GM23338 (cell line): Measurements from ENCODE around the gene SERTAD3. TPM values are rescaled to one million over a fixed set of nuclear protein-coding genes. Genes with fewer than 3 reads are reported as not detected.

ENCODE experiments used
- ATAC-seq: fragments of 200-7000 bp; cut with Tn5 transposase; 3 replicates; pipeline ENCODE4 v1.9.1; 2020
- DNase-seq: peaks from one replicate; pipeline ENCODE4 v3.0.0-alpha.2; 2015; ENCODE audit warnings: low spot score
- H2AFZ ChIP-seq: fragments of 200-600 bp; sonication (generic); 2 replicates; pipeline ENCODE4 v1.8.0; 2016; ENCODE audit warnings: antibody characterized with exemption, mild to moderate bottlenecking, moderate library complexity
- H3F3A ChIP-seq: fragments of 200-600 bp; sonication (generic); replicated peaks from 2 replicates; pipeline ENCODE4 v1.8.0; 2017; ENCODE audit warnings: antibody characterized with exemption, mixed run types, low read depth
- H3K27ac ChIP-seq: fragments of 200-600 bp; sonication (generic); 2 replicates; pipeline ENCODE4 v1.6.1; 2016; ENCODE audit warnings: low read depth
- H3K27me3 ChIP-seq: fragments of 200-600 bp; sonication (generic); 2 replicates; pipeline ENCODE4 v1.8.0; 2016; ENCODE audit warnings: mild to moderate bottlenecking, mixed run types, moderate library complexity; ENCODE audit not compliant: insufficient read depth
- H3K36me3 ChIP-seq: fragments of 200-600 bp; sonication (generic); 2 replicates; pipeline ENCODE4 v1.8.0; 2016; ENCODE audit warnings: mild to moderate bottlenecking; ENCODE audit not compliant: insufficient read depth
- H3K4me1 ChIP-seq: fragments of 200-600 bp; sonication (generic); 2 replicates; pipeline ENCODE4 v1.8.0; 2016; ENCODE audit warnings: mild to moderate bottlenecking, moderate library complexity; ENCODE audit not compliant: insufficient read depth
- H3K4me2 ChIP-seq: fragments of 200-600 bp; sonication (generic); 2 replicates; pipeline ENCODE4 v1.7.1; 2017; ENCODE audit warnings: mixed run types
- H3K4me3 ChIP-seq: fragments of 200-600 bp; sonication (generic); 2 replicates; pipeline ENCODE4 v1.6.1; 2016; ENCODE audit warnings: mixed run types
- H3K79me2 ChIP-seq: fragments of 200-600 bp; sonication (generic); replicated peaks from 2 replicates; pipeline ENCODE4 v1.8.0; 2017; ENCODE audit warnings: mild to moderate bottlenecking; ENCODE audit not compliant: insufficient read depth
- H3K9me2 ChIP-seq: fragments of 200-600 bp; sonication (generic); 2 replicates; pipeline ENCODE4 v1.8.0; 2017; ENCODE audit not compliant: insufficient read depth
- H4K20me1 ChIP-seq: fragments of 200-600 bp; sonication (generic); replicated peaks from 2 replicates; pipeline ENCODE4 v1.8.0; 2017; ENCODE audit warnings: mild to moderate bottlenecking; ENCODE audit not compliant: insufficient read depth
- H3K27ac Mint-ChIP-seq: 2 replicates; pipeline ENCODE4 v1.8.0; 2020; ENCODE audit warnings: inconsistent platforms, mild to moderate bottlenecking, moderate library complexity, mixed read lengths
- H3K27me3 Mint-ChIP-seq: 3 replicates; pipeline ENCODE4 v1.8.0; 2022; ENCODE audit warnings: low read depth, mild to moderate bottlenecking, moderate library complexity, mixed read lengths, inconsistent platforms; ENCODE audit not compliant: insufficient read depth, poor library complexity
- H3K36me3 Mint-ChIP-seq: 3 replicates; pipeline ENCODE4 v1.8.0; 2021; ENCODE audit warnings: low read depth, mild to moderate bottlenecking, inconsistent platforms, moderate library complexity, mixed read lengths
- H3K4me1 Mint-ChIP-seq: 3 replicates; pipeline ENCODE4 v1.8.0; 2020; ENCODE audit warnings: mild to moderate bottlenecking, inconsistent platforms, mixed read lengths
- H3K4me3 Mint-ChIP-seq: 3 replicates; pipeline ENCODE4 v1.8.0; 2021; ENCODE audit warnings: moderate library complexity, mild to moderate bottlenecking, inconsistent platforms, mixed read lengths
- H3K9me3 Mint-ChIP-seq: 3 replicates; pipeline ENCODE4 v1.8.0; 2020; ENCODE audit warnings: moderate library complexity, mild to moderate bottlenecking, inconsistent platforms, mixed read lengths
- CREB1 ChIP-seq: fragments of 250-450 bp; sonication (Bioruptor Pico); IDR thresholded peaks from 2 replicates; pipeline ENCODE4 v1.5.0; 2020; ENCODE audit warnings: low read depth, mild to moderate bottlenecking, moderate library complexity
- CTCF ChIP-seq, 2 experiments: fragments of 200-600 bp in 1 of 2; sonication (generic) in 1 of 2; conservative IDR thresholded peaks; 2 replicates each; pipeline versions ENCODE4 v1.5.1 to v1.6.1; 2016 to 2017; ENCODE audit warnings: antibody characterized with exemption in 2 of 2, low read depth in 2 of 2, mild to moderate bottlenecking in 2 of 2, moderate library complexity in 1 of 2
- EZH2 ChIP-seq: fragments of 200-600 bp; sonication (generic); IDR thresholded peaks from one replicate; pipeline ENCODE4 v1.8.0; 2017; ENCODE audit warnings: antibody characterized with exemption, mild to moderate bottlenecking, low read depth; ENCODE audit not compliant: unreplicated experiment
- EZH2phosphoT487 ChIP-seq: fragments of 200-600 bp; sonication (generic); IDR thresholded peaks from one replicate; pipeline ENCODE4 v1.8.1; 2018; ENCODE audit warnings: antibody characterized with exemption; ENCODE audit not compliant: unreplicated experiment
- JUNB ChIP-seq: IDR thresholded peaks from one replicate; pipeline ENCODE4 v1.6.1; 2016; ENCODE audit warnings: antibody characterized with exemption; ENCODE audit not compliant: unreplicated experiment
- NANOG ChIP-seq: IDR thresholded peaks from 2 replicates; pipeline ENCODE4 v1.6.1; 2016; ENCODE audit warnings: antibody characterized with exemption, borderline replicate concordance
- POLR2AphosphoS5 ChIP-seq: IDR thresholded peaks from 2 replicates; pipeline ENCODE4 v1.6.1; 2016; ENCODE audit warnings: antibody characterized with exemption, low read depth
- STAT1 ChIP-seq: IDR thresholded peaks from one replicate; pipeline ENCODE4 v1.6.1; 2016; ENCODE audit warnings: antibody characterized with exemption; ENCODE audit not compliant: unreplicated experiment
- ZNF114 ChIP-seq: fragments of 250-450 bp; sonication (Bioruptor Pico); IDR thresholded peaks from 2 replicates; pipeline ENCODE4 v1.5.0; 2020; ENCODE audit warnings: mild to moderate bottlenecking, moderate library complexity
- ZNF331 ChIP-seq: fragments of 250-450 bp; sonication (Bioruptor Pico); IDR thresholded peaks from 2 replicates; pipeline ENCODE4 v1.5.0; 2020; ENCODE audit warnings: low read depth, mild to moderate bottlenecking, moderate library complexity
- polyA plus RNA-seq: library from polyadenylated mRNA; unstranded; fragments of >200 nt; fragmentation: Nextera tagmentation; extraction: Ambion mirVana; gene quantifications from 2 replicates; pipeline ENCODE4 v1.2.1, GENCODE V29; 2016
- total RNA-seq: library from RNA; depleted of rRNA; stranded (reverse); fragments of >200 nt; shearing (Covaris generic); gene quantifications from 2 replicates; pipeline ENCODE4 v1.2.3, GENCODE V29; 2014
- TF ChIP-seq, protein P1 (sequence below): IDR thresholded peaks from 2 replicates; pipeline ENCODE4 v1.6.1; 2016; ENCODE audit warnings: antibody characterized with exemption
- TF ChIP-seq, protein P2 (sequence below): IDR thresholded peaks from one replicate; pipeline ENCODE4 v1.6.1; 2018; ENCODE audit warnings: antibody characterized with exemption; ENCODE audit not compliant: unreplicated experiment

Gene SERTAD3
- total and polyA plus RNA-seq, 2 experiments from 2014 or later = 15.4 to 24.1 TPM

GRCh38 chr19:40424637-40425449, 19.3 kb downstream of the SERTAD3 start (continued):
- TF ChIP-seq, protein P1, sequence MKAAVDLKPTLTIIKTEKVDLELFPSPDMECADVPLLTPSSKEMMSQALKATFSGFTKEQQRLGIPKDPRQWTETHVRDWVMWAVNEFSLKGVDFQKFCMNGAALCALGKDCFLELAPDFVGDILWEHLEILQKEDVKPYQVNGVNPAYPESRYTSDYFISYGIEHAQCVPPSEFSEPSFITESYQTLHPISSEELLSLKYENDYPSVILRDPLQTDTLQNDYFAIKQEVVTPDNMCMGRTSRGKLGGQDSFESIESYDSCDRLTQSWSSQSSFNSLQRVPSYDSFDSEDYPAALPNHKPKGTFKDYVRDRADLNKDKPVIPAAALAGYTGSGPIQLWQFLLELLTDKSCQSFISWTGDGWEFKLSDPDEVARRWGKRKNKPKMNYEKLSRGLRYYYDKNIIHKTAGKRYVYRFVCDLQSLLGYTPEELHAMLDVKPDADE = peak; percentile 22; the same call in 1 of the 2 replicates
- TF ChIP-seq STAT1 (no peak), POLR2AphosphoS5 (peak; percentile 37), EZH2phosphoT487 (no peak), ZNF331 (CRISPR knock-in tag) (no peak), CREB1 (CRISPR knock-in tag) (no peak), EZH2 (no peak), CTCF (conservative IDR thresholded peaks at IDR 0.05; ENCODE audit: low read depth in 2 of 2) (peak in 1 of 2 experiments; percentile 62; a peak in 1 of 4 replicates), JUNB (no peak), ZNF114 (CRISPR knock-in tag) (no peak), NANOG (no peak)
- TF ChIP-seq, protein P2, sequence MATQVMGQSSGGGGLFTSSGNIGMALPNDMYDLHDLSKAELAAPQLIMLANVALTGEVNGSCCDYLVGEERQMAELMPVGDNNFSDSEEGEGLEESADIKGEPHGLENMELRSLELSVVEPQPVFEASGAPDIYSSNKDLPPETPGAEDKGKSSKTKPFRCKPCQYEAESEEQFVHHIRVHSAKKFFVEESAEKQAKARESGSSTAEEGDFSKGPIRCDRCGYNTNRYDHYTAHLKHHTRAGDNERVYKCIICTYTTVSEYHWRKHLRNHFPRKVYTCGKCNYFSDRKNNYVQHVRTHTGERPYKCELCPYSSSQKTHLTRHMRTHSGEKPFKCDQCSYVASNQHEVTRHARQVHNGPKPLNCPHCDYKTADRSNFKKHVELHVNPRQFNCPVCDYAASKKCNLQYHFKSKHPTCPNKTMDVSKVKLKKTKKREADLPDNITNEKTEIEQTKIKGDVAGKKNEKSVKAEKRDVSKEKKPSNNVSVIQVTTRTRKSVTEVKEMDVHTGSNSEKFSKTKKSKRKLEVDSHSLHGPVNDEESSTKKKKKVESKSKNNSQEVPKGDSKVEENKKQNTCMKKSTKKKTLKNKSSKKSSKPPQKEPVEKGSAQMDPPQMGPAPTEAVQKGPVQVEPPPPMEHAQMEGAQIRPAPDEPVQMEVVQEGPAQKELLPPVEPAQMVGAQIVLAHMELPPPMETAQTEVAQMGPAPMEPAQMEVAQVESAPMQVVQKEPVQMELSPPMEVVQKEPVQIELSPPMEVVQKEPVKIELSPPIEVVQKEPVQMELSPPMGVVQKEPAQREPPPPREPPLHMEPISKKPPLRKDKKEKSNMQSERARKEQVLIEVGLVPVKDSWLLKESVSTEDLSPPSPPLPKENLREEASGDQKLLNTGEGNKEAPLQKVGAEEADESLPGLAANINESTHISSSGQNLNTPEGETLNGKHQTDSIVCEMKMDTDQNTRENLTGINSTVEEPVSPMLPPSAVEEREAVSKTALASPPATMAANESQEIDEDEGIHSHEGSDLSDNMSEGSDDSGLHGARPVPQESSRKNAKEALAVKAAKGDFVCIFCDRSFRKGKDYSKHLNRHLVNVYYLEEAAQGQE = no peak

GRCh38 chr19:40423938-40424337, 20.2 kb downstream of the SERTAD3 start:
- Mint-ChIP-seq H3K27ac (no peak overlapping the region), H3K27me3 (peaks cover 10% of the 10 kb centered on the region), H3K9me3 (peaks cover 3% of the 10 kb centered on the region; the same call in 1 of the 3 replicates), H3K36me3 (peaks cover 12% of the 10 kb centered on the region), H3K4me1 (peaks cover 15% of the 10 kb centered on the region), H3K4me3 (no peak overlapping the region)
- Histone ChIP-seq H4K20me1 (no peaks in the 10 kb centered on the region), H3K9me2 (no peaks in the 10 kb centered on the region), H3K4me1 (peaks cover 17% of the 10 kb centered on the region), H2AFZ (no peak overlapping the region), H3F3A (0 out of 2 replicates have a peak, but pooled peaks cover 2% of the 10 kb centered on the region), H3K4me3 (no peak overlapping the region), H3K4me2 (peak overlapping the region; percentile 96), H3K36me3 (no peaks in the 10 kb centered on the region), H3K79me2 (no peaks in the 10 kb centered on the region; the same call in none of the 2 replicates), H3K27me3 (no peaks in the 10 kb centered on the region), H3K27ac (no peak overlapping the region)
- ATAC-seq = no peak
- DNase-seq = no peak
- TF ChIP-seq, protein P1 = no peak
